BJ (cell line): ENCODE data around the gene CDH8. TPM values are rescaled to one million over a fixed set of nuclear protein-coding genes. Genes with fewer than 3 reads are reported as not detected.

Experiments
- CTCF ChIA-PET: fragments of 350-600 bp; formaldehyde crosslinking; extraction: SDS; loops from one replicate; lab custom pipeline; 2021; ENCODE audit warnings: antibody characterized with exemption, inconsistent platforms; lab: Yijun Ruan, JAX
- POLR2A ChIA-PET: fragments of 300-600 bp; sonication (Branson Sonifier 250); formaldehyde crosslinking; extraction: SDS; loops from one replicate; lab custom pipeline; 2021; ENCODE audit warnings: antibody characterized with exemption; lab: Charles Lee
- DNase-seq: peaks from one replicate; pipeline ENCODE4 v3.0.0-alpha.2; 2011; ENCODE audit warnings: low read depth
- H3K27me3 ChIP-seq: 2 replicates; pipeline ENCODE4 v1.6.0; 2011; ENCODE audit warnings: low read length; ENCODE audit not compliant: control insufficient read depth, insufficient read depth
- H3K36me3 ChIP-seq: 2 replicates; pipeline ENCODE4 v1.5.1; 2011; ENCODE audit warnings: low read length; ENCODE audit not compliant: control insufficient read depth, insufficient read depth
- H3K4me3 ChIP-seq: 2 replicates; pipeline ENCODE4 v1.5.1; 2011; ENCODE audit warnings: low read depth, mild to moderate bottlenecking, control low read depth, low read length
- polyA plus RNA-seq: library from polyadenylated mRNA; depleted of rRNA; stranded (reverse); fragments of >200 nt; gene quantifications from 2 replicates; pipeline ENCODE4 v1.2.3, GENCODE V29; 2011
- TF ChIP-seq, protein P1 (sequence below): IDR thresholded peaks from 2 replicates; pipeline ENCODE4 v1.5.1; 2011; ENCODE audit warnings: low read depth, mild to moderate bottlenecking, control low read depth, inconsistent platforms, low read length, moderate library complexity; ENCODE audit not compliant: insufficient read depth

CDH8 gene
- polyA plus RNA-seq, 1 experiment: 0.13 TPM

GRCh38 chr16:61831351-61831917 lies 204.8 kb downstream of the CDH8 start:
- CTCF ChIA-PET: no interaction called here
- no peak for DNase-seq
- TF ChIP-seq, protein P1, sequence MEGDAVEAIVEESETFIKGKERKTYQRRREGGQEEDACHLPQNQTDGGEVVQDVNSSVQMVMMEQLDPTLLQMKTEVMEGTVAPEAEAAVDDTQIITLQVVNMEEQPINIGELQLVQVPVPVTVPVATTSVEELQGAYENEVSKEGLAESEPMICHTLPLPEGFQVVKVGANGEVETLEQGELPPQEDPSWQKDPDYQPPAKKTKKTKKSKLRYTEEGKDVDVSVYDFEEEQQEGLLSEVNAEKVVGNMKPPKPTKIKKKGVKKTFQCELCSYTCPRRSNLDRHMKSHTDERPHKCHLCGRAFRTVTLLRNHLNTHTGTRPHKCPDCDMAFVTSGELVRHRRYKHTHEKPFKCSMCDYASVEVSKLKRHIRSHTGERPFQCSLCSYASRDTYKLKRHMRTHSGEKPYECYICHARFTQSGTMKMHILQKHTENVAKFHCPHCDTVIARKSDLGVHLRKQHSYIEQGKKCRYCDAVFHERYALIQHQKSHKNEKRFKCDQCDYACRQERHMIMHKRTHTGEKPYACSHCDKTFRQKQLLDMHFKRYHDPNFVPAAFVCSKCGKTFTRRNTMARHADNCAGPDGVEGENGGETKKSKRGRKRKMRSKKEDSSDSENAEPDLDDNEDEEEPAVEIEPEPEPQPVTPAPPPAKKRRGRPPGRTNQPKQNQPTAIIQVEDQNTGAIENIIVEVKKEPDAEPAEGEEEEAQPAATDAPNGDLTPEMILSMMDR: no peak
- no peaks in the 10 kb centered on the region for H3K36me3 ChIP-seq
- H3K4me3 ChIP-seq: no peak overlapping the region
- POLR2A ChIA-PET: no interaction called here
- H3K27me3 ChIP-seq: no peaks in the 10 kb centered on the region

DNA sequence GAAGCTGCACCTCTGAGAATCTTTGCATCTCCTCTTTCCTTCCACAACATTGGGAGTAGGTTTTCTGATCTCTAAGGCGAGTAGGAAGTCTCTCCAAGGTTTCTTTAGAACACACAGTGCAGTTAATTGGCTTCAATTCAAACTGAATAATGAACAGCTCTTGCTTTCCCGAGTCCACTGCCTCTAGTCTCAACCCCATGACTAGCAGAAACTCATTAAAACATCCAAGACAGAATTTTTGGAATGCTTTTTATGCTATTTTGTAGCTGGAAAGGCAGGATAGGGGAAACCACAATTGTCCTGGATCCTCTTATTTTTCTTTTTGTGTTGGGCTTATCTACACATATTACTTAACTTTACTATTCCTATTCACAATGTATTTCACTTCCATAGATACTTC lies 206.6 kb downstream of the CDH8 start:
- ChIA-PET POLR2A (no interaction called here), CTCF (no interaction called here)
- TF ChIP-seq, protein P1: no peak
- H3K4me3 ChIP-seq: no peak overlapping the region
- H3K36me3 ChIP-seq: no peaks in the 10 kb centered on the region
- DNase-seq: no peak
- H3K27me3 ChIP-seq: no peaks in the 10 kb centered on the region

DNA sequence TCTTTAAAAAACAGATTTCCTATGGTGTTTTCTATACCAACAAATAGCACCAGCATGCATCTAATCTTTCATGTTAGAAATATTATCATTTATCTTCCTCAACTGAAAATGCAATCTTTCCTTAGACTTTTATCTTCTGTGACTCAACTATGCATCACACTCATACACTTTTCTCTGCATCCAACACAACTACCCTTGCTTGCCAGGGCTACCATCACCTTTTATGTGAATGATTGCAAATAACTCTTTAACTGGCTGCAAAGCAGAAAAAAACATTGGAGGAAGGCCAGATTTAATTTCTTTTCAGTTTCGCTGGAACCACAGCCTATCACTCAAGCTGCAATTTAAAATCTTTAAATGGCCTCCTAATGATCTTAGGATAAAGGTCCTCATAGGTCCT lies 212.9 kb downstream of the CDH8 start:
- POLR2A ChIA-PET: no interaction called here
- DNase-seq: no peak
- CTCF ChIA-PET: no interaction called here
- Histone ChIP-seq H3K4me3 (no peak overlapping the region), H3K36me3 (no peaks in the 10 kb centered on the region), H3K27me3 (no peaks in the 10 kb centered on the region)
- TF ChIP-seq, protein P1: no peak

DNA sequence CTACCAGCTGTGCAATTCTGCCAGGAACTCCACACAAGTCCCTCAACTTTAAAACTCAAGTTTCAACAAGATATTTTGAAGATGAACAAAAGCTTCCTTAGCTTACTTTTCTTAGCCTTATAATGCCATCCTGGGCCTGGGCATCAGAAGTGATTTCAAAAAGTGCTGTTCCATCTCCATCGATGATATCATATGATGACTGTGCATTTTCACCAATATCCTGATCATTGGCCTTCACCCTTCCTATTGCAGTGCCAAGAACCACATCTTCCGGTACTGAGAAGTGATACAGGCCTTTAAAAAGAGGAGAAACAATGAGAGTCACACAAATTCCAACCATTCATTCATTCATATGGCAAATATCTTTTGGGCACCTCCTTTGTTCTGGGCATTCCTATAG lies 215.4 kb downstream of the CDH8 start:
- Histone ChIP-seq H3K27me3 (no peaks in the 10 kb centered on the region), H3K36me3 (no peaks in the 10 kb centered on the region), H3K4me3 (no peak overlapping the region)
- ChIA-PET CTCF (interaction anchor here (0.6 kb wide), 1 partner anchor 33 kb away, joined by 3 read pairs; no protein-coding TSS in a partner anchor), POLR2A (no interaction called here)
- TF ChIP-seq, protein P1: no peak
- no peak for DNase-seq

DNA sequence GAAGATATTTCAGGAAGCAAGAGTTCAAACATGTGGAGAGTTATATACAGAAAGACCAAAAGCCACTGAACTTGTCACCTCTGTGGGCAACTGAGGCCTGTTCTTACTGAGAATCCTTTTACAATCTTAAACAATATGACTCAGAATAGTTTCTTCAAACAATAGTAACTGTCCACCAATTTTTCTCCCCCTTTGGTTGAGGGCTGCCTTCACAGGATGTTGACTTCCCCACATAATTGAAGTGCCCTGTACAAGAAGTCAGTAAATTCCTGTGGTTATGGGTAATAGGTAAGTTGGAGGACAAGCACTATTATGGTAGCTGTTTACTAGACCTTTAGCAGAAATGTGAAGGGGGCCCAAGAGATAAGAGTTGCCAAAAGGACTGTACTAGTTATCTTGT lies 215.8 kb downstream of the CDH8 start:
- H3K4me3 ChIP-seq: no peak overlapping the region
- H3K27me3 ChIP-seq: no peaks in the 10 kb centered on the region
- no peak for DNase-seq
- CTCF ChIA-PET: no interaction called here
- TF ChIP-seq, protein P1: no peak
- H3K36me3 ChIP-seq: no peaks in the 10 kb centered on the region
- POLR2A ChIA-PET: no interaction called here
